Measurements from ENCODE around the gene TTLL1.

The TTLL1 gene

DNA sequence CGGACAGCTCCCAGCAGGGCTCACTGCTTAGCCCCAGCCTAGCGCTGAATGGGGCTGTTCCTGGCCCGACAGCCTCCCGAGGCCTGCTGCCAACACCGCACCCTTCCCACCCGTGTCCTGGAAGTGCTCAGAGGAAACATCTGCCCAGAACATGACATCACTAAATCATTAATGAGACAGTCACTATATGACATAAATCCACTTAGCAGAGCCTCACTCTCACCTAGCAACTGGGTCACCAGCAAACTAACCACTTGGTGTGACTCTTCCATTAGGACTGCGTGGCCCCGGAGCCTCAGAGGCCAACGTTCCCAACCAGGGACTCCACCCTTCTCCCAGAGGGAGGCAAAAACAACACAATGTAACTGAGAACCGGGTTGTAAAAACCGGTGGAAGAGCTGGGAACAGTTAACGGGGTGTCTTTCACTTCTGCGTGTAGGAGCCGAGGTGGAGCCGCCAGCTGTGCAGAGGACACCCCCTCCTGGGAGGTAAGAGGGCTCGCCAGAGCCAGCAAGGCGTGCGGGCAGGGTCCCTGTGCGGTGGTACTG, 52.8 kb downstream of the TTLL1 start:
- no peaks in the 10 kb centered on the region for H3K79me2 ChIP-seq
- H3K36me3 ChIP-seq (ENCODE audit: control insufficient read depth, insufficient read depth, low read length) = no peaks in the 10 kb centered on the region
- H3K4me2 ChIP-seq (ENCODE audit: low read length) = no peak overlapping the region
- no peaks in the 10 kb centered on the region for H3K9me3 ChIP-seq (ENCODE audit: control insufficient read depth, low read length)
- TF ChIP-seq, protein P1, sequence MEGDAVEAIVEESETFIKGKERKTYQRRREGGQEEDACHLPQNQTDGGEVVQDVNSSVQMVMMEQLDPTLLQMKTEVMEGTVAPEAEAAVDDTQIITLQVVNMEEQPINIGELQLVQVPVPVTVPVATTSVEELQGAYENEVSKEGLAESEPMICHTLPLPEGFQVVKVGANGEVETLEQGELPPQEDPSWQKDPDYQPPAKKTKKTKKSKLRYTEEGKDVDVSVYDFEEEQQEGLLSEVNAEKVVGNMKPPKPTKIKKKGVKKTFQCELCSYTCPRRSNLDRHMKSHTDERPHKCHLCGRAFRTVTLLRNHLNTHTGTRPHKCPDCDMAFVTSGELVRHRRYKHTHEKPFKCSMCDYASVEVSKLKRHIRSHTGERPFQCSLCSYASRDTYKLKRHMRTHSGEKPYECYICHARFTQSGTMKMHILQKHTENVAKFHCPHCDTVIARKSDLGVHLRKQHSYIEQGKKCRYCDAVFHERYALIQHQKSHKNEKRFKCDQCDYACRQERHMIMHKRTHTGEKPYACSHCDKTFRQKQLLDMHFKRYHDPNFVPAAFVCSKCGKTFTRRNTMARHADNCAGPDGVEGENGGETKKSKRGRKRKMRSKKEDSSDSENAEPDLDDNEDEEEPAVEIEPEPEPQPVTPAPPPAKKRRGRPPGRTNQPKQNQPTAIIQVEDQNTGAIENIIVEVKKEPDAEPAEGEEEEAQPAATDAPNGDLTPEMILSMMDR (IDR thresholded peaks at IDR 0.05) = no peak
- H3K4me1 ChIP-seq = no peaks in the 10 kb centered on the region
- no peak overlapping the region for H3K27ac ChIP-seq
- no peak overlapping the region for H3K4me3 ChIP-seq (ENCODE audit: low read depth, low read length)
- no peak overlapping the region for H3K9ac ChIP-seq
- H2AFZ ChIP-seq = no peak overlapping the region
- H3K27me3 ChIP-seq (ENCODE audit: control insufficient read depth, insufficient read depth, low read length) = no peaks in the 10 kb centered on the region

DNA sequence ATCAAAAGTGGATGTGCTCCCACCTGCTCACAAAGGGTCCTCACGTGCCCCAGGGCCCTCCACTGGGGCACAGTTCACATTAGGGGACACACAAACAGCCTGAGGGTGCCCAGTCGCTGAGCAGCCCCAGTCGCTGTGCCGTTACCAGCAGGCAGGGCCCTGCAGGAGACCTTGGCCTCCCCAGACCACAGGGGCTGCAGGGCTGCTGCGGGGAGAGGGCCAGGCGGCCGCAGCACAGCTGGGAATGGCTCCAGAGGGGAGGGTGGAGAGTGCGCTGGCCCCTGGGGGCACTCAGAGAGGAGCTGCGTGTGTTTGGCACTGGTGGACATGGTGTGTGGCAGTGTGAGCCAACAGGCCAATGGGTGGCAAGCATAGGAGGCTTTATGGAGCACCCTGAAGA, 53.9 kb downstream of the TTLL1 start:
- Histone ChIP-seq H3K4me2 (ENCODE audit: low read length) (no peak overlapping the region), H3K9ac (no peak overlapping the region), H3K4me1 (no peaks in the 10 kb centered on the region), H3K27me3 (ENCODE audit: control insufficient read depth, insufficient read depth, low read length) (no peaks in the 10 kb centered on the region), H3K4me3 (ENCODE audit: low read depth, low read length) (no peak overlapping the region), H3K9me3 (ENCODE audit: control insufficient read depth, low read length) (no peaks in the 10 kb centered on the region), H3K27ac (no peak overlapping the region), H3K79me2 (no peaks in the 10 kb centered on the region), H3K36me3 (ENCODE audit: control insufficient read depth, insufficient read depth, low read length) (no peaks in the 10 kb centered on the region), H2AFZ (no peak overlapping the region)
- TF ChIP-seq, protein P1 (IDR thresholded peaks at IDR 0.05) = no peak

DNA sequence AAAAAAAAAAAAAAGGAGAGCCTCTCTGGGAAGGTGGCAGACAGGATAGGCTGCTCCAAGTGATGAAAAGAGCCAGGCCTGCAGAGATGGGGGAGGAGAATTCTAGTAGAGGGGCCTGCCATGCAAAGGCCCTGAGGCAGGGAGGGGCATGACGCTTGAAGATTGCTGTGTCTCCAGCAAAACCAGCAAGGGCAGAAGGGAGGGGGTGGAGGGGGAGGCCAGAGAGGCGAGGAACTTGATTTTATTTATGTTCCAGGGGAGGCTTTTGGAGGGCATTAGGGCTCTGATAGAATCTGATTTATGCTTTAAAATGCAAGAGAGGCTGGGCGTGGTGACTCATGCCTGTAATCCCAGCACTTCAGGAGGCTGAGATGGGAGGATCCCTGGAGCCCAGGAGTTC, 57.6 kb downstream of the TTLL1 start:
- Histone ChIP-seq H3K36me3 (ENCODE audit: control insufficient read depth, insufficient read depth, low read length) (no peaks in the 10 kb centered on the region), H3K4me1 (no peaks in the 10 kb centered on the region), H3K4me3 (ENCODE audit: low read depth, low read length) (no peak overlapping the region), H3K9ac (no peak overlapping the region), H3K27me3 (ENCODE audit: control insufficient read depth, insufficient read depth, low read length) (no peaks in the 10 kb centered on the region), H3K4me2 (ENCODE audit: low read length) (no peak overlapping the region), H3K79me2 (no peaks in the 10 kb centered on the region), H3K9me3 (ENCODE audit: control insufficient read depth, low read length) (no peaks in the 10 kb centered on the region), H3K27ac (no peak overlapping the region), H2AFZ (no peak overlapping the region)
- TF ChIP-seq, protein P1 (IDR thresholded peaks at IDR 0.05) = no peak

DNA sequence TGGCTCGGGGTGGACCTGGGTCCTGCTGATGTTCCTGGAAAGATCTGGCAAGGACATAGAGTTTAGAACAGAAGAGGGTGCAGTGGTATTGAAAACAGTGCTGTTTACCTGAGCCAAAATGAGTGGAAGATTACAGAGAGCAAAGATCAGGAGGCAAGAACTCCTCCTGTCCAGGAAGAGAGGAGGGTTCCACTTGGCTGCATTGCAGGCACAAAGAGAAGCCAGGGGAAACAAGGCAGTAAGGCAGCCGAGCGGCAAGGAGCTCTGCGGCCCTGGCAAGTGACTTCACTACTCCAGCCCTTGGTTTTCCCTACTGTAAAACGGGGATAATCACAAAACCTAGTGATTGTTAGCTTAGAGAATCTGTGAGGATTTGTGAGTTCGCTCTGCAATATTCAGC, 70.6 kb downstream of the TTLL1 start:
- Histone ChIP-seq H3K4me1 (no peaks in the 10 kb centered on the region), H3K9me3 (ENCODE audit: control insufficient read depth, low read length) (no peaks in the 10 kb centered on the region), H3K27ac (no peak overlapping the region), H3K79me2 (no peaks in the 10 kb centered on the region), H3K27me3 (ENCODE audit: control insufficient read depth, insufficient read depth, low read length) (no peaks in the 10 kb centered on the region), H3K36me3 (ENCODE audit: control insufficient read depth, insufficient read depth, low read length) (no peaks in the 10 kb centered on the region), H2AFZ (peak overlapping the region; percentile 53), H3K4me2 (ENCODE audit: low read length) (peak overlapping the region; percentile 44), H3K9ac (no peak overlapping the region), H3K4me3 (ENCODE audit: low read depth, low read length) (no peak overlapping the region)
- TF ChIP-seq, protein P1 (IDR thresholded peaks at IDR 0.05) = no peak
